ENCODE measurements around the gene CDA. TPM values are rescaled to one million over a fixed set of nuclear protein-coding genes. Genes with fewer than 3 reads are reported as not detected.

Gene CDA
- total RNA-seq, 1 donor from 2014 or later = 3.4 TPM

GRCh38 chr1:20648438-20648837, 59.5 kb downstream of the CDA start:
- DNase-seq (ENCODE audit: extremely low read depth, low read depth, low spot score) = no peak

DNA sequence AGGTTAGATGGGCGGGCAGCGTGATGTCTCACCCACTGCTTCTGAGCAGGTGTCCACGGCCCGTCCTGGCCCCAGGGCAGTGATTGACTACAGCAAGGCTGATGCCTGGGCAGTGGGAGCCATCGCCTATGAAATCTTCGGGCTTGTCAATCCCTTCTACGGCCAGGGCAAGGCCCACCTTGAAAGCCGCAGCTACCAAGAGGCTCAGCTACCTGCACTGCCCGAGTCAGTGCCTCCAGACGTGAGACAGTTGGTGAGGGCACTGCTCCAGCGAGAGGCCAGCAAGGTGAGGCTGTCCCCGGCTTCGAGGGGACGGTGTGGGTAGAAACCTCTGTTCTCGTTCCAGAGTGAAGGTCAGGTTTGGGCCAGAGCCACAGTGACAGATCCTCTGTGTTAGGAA, 60.0 kb downstream of the CDA start:
- DNase-seq (ENCODE audit: extremely low read depth, low read depth, low spot score) = no peak

- DNase-seq (ENCODE audit: extremely low read depth, low read depth, low spot score) = no peak
These were observed 63.4 kb downstream of the CDA start for GRCh38 chr1:20652300-20652699.

GRCh38 chr1:20654104-20654690, 65.3 kb downstream of the CDA start:
- no peak for DNase-seq (ENCODE audit: extremely low read depth, low read depth, low spot score)

GRCh38 chr1:20657024-20657423, 68.1 kb downstream of the CDA start:
- DNase-seq (ENCODE audit: extremely low read depth, low read depth, low spot score) = no peak

GRCh38 chr1:20658166-20658915, 69.4 kb downstream of the CDA start:
- no peak for DNase-seq (ENCODE audit: extremely low read depth, low read depth, low spot score)

- DNase-seq (ENCODE audit: extremely low read depth, low read depth, low spot score) = no peak
These were observed 71.5 kb downstream of the CDA start for GRCh38 chr1:20660363-20660762.

DNA sequence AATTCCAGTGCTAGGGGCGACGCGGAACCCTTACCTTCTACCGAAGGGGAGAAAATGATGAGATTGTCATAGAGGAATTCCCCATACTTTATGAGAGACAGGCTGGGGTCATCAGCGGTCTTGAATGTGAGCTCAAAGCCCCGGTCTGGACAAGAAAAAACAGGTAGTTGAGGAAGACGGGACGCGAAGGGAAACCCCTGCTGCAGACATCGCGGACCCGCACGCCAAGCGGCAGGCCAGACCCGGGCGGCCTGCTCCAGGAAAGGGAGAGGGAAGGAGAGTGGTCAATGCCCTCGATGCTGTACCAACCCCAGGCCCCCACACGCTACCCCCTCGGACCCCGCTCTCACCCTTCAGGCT, 71.9 kb downstream of the CDA start:
- DNase-seq (ENCODE audit: extremely low read depth, low read depth, low spot score) = no peak

- peak; percentile 83 for DNase-seq (ENCODE audit: extremely low read depth, low read depth, low spot score)
These were observed 72.6 kb downstream of the CDA start, which contains the start of gene DDOST for GRCh38 chr1:20661207-20662109. DDOST (minus strand) TSS chr1:20661369; CDS start chr1:20661350, 19 bp downstream.

DNA sequence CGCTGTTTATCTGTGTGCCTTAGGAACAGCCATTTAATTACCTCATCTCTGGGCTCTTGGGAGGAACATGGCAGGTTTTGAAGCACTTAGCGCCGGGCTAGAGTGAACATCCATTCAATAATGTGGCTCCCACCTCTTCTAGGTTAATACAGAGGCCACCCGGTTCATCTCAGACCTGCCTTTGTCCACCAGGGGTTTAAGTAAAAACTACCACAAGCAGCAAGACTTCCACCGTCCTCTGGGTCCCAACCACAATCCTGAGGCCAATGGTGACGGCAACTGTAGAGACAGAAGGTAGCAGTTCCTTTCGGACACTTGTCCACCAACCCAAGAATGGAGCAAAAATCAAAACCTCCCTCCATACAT, 73.2 kb downstream of the CDA start:
- no peak for DNase-seq (ENCODE audit: extremely low read depth, low read depth, low spot score)

- no peak for DNase-seq (ENCODE audit: extremely low read depth, low read depth, low spot score)
These were observed 74.5 kb downstream of the CDA start for GRCh38 chr1:20663365-20663764.

DNA sequence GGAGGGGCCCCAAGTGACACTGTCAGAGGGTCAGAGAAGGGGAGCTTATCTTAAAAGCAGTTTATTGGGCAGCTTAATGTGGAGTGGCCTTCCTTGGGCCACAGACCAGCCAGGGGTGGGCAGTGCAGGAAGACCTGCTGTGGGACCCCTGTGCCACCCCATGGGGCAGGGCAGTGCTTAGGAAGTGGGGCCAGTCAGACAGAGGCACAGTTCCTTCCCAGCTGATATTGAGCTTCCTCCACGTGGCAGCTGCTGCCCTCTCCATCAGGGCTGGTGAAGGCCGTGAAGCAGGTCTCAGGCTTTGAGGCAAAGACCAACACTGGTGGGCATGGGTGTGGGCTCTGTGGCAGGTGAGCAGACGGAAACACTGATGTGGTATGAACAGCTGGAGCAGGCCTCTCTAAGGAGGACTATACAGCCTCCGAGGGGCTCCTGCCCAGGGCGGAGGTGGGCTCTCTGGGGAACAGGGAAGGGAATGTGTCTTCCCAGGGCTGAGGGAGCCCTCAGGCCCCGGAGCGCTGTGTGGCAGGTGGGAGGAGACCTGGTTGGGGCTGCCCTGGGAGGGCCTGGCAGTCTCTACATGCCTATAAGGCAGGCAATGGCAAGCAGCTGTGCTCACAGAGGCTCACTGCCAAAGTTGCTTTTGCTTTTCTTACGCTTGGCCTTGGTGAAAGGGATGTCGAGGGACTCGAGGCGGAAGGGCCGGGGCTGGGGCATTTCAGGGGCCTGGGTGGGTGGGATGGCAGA, 75.2 kb downstream of the CDA start:
- DNase-seq (ENCODE audit: extremely low read depth, low read depth, low spot score) = no peak

DNA sequence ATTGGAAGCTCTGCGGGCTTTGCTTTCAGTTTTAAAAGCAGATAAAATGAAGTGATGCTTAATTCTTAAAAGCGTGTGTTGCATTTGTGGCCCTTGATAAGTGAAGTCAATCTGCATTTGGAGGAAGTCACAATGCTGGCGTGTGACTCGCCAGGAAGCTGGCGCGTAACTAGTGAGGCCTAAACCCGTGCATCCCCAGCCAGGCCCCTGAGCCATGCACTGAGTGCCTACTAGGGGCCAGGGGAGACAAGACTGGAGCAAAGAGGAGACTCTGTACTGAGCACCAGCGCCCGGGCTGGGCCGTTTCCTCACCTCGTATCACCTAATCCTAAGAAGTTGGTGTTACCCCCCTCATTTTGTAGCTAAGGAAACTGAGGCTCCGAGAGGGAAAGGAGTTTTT, 76.8 kb downstream of the CDA start:
- no peak for DNase-seq (ENCODE audit: extremely low read depth, low read depth, low spot score)

DNA sequence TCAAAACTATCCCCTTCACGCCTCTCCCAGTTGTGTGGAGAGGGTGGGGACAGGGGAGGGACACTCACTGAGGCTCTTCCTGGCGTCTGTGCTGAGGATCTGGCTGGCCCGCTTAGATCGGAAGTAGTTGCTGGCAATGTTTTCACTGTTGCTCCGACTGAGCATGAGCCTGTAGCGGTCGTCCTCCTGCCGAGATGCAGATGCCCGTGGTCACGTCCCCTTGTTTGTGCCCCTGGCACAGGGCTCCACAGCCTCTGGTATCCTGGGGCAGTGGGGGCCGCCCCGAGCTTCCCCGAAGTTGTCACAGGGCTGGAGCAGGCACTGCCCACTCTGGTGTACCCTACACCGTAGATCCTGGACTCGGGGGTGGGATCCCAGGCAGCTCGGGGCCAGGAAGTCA, 77.2 kb downstream of the CDA start:
- no peak for DNase-seq (ENCODE audit: extremely low read depth, low read depth, low spot score)

DNA sequence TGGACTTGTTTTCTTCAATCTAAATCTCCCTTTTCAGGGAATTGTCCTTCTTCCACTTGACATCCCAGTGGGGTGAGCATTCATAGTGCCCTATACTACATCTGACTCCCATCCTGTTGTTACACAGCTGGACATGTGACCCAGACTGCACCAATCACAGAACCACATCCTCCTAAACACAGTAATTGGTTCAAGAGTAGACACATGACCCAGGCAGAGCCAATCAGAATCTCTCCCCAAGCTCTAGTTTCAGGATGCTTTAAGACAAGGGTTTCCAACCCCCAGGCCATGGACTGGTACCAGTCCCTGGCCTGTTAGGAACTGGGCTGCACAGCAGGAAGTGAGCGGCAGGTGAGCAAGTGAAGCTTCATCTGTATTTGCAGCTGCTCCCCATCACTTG, 77.9 kb downstream of the CDA start:
- DNase-seq (ENCODE audit: extremely low read depth, low read depth, low spot score) = no peak

Other genes with a start within 250 kb of the CDA start
- 4.6 and 8.9 TPM in 2 replicates for gene CAMK2N1, start 102.9 kb upstream of the CDA start, total RNA-seq
- gene MUL1, start 80.9 kb upstream of the CDA start, total RNA-seq = 35.2 and 45.4 TPM in 2 replicates
- gene FAM43B, start 36.5 kb upstream of the CDA start, total RNA-seq = 0.10 and 0.47 TPM in 2 replicates
- gene PINK1, start 44.4 kb downstream of the CDA start, total RNA-seq = 56.0 and 57.2 TPM in 2 replicates
- gene DDOST, start 72.3 kb downstream of the CDA start, total RNA-seq = 344 and 417 TPM in 2 replicates
- 9.3 and 16.3 TPM in 2 replicates for gene KIF17, start 128.9 kb downstream of the CDA start, total RNA-seq
- gene SH2D5, start 143.6 kb downstream of the CDA start, total RNA-seq = 2.3 and 3.2 TPM in 2 replicates
- gene HP1BP3, start 198.2 kb downstream of the CDA start, total RNA-seq = 159 and 181 TPM in 2 replicates